Inflammatory macrophage treated with lipopolysaccharide for 4 hours (primary cell): ENCODE results near the gene UBASH3A.

Experiments used
- DNase-seq: peaks from one replicate; pipeline ENCODE4 v3.0.0-alpha.2; 2020

Gene UBASH3A

DNA sequence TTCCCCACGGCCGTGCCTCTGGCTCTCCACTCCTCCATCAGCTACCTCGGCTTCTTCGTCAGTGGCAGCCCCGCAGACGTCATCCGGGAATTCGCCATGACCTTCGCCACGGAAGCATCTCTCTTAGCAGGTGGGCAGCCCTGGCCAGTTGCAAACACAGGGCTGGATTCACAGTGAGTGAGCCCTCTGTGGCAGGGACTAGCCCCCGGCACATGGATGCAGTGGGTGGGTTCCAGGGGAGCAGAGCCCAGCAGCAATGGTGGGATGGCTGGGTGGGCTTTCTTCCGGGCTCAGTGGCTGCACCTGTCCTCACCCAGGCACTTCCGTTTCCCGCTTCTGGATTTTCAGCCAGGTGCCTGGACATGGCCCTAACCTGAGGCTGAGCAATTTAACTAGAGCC is 9.4 kb downstream of the UBASH3A start:
- no peak for DNase-seq

DNA sequence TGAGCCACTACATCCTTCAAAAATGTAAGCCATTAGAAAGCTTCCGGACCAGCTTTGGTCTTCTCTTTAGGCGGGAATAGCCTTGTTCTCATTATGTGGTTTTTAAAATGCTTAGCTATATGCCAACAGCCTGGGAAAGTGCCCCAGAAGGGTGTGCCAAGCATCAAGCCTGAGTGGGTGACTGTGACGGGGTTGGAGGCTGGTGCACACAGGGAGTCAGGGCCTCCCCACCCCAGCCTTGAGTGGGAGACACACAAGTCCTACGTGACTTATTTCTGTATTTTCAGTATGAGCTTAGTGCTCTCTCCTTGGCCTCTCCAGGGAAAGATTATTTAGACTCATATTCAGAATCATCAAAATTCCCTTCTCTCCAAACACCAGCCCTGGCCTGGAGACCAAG is 9.8 kb downstream of the UBASH3A start:
- DNase-seq, result no peak

DNA sequence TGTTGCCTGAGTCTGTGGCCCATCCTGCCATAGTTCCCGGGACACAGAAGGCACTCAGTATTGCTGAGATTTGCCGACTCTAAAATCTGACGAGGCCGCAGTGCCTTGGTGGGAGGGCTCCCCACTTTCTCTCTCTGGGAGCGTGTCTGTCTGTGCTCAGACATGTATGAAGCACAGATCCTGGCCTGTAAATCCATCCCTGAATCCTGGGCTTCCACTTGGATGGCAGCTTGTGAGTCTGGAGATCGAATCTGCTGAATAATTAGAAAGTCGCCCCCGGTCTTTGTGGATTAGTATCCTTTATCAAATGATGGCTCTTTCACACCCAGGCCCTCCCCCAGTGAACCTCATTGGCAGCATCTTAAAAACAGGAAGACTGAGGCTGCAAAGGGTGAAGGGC is 10.4 kb downstream of the UBASH3A start:
- no peak for DNase-seq

DNA sequence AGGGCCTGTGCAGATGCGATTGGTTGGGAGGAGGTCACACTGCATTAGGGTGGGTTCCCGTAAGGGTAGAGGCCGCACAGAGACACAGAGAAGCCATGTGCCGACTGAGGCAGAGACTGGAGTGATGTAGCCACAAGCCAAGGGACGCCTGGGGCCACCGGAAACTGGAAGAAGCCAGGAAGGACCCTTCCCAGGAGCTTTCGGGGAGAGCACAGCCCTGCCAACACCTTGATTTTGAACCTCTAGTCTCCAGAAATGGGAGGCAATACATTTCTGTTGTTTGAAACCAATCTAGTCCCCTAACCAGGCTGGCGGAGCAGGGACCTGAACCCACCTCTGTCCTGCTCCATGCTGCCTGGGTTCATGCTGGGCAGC is 10.8 kb downstream of the UBASH3A start:
- DNase-seq, result no peak

DNA sequence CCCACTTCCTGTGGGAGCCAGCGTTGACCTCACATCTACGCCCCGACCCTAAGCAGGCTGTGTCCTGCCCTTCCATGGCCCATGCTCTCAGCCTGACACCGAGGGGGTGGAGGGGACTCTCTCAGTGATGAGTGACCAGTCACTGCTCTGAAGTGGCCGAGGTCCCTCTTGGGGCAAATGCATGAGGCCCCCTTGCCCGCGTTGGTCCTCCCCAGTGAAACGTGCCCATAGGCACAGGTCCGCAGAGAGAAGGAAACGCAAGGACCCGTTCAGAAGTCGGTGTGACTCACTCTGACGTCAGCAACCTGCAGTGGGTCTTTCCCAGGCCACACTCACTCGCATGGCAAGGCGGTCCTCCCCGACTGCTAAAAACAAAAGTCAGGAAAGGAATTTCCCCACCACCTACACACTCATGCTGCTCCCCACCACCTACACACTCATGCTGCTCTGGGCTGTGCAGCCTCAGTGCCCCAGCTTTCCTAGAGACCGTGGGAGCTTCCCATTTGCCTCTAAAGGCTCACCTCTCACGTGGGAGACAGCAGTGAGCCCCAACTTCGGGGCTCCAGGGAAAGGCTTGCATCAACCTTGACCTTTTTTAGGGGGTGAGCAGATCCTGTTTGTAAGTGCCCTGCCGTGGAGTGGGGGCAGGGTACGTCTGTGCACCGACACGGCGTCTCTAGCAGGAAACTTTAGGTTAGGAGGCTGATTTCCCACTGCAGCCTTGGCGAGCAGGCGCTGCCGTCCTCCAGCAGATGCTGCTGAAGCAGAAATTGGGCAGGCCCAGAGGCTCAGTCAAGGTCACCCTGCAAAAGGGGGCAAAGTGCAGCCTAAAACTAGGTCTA is 11.4 kb downstream of the UBASH3A start:
- DNase-seq, result peak; percentile 90

DNA sequence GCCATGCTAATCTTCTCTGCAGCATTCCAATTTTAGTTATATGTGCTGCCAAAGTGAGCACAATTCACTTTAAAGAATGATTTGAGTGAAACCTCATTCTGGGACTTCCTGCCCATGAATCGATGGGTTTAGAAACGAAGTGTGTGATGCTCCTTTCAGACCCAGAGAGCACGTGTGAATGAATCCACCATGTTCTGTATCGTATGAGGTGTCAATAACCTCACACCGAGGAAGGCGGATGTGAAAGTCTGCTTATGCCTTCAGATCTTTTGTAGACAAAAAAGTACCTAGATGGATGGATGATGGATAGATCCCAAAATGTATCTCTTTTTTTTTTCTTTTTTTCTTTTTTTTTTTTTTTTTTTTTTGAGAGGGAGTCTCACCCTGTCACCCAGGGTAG is 13.8 kb downstream of the UBASH3A start:
- DNase-seq, result no peak

DNA sequence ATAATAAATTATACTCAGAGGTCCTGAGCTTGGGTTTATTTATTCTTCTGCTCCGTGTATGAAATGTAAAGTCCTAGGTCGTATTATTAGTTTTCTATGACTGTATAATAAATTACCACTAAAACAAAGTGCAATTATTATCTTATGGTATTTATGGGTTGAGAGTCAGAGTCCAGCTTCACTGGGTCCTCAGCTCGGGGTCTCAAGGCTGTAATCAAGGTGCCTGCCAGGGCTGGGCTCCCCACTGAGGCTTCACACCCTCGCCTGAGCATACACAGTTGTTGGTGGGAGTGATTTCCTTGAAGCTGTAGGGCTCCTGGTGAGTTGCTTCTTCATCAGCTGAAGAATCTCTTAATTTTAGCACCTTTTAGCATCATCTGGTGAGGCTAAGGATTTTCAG is 15.2 kb downstream of the UBASH3A start:
- DNase-seq, result no peak

DNA sequence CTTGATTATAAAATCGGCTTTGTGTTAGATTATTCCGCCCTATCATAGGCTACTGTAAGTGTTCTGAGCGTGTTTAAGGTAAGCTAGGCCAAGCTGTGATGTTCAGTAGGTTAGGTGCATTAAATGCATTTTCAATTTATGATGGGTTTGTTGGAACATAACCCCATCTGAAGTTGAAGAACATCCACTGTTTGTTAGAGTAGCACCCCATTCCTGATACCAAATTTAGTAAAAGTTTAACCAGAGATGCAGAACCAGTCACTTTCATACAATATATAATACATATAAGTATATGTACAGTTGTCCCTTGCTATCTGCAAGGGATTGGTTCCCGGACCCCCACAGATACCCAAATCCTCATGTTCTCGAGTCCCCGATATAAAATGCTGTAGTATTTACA is 16.1 kb downstream of the UBASH3A start:
- no peak for DNase-seq

DNA sequence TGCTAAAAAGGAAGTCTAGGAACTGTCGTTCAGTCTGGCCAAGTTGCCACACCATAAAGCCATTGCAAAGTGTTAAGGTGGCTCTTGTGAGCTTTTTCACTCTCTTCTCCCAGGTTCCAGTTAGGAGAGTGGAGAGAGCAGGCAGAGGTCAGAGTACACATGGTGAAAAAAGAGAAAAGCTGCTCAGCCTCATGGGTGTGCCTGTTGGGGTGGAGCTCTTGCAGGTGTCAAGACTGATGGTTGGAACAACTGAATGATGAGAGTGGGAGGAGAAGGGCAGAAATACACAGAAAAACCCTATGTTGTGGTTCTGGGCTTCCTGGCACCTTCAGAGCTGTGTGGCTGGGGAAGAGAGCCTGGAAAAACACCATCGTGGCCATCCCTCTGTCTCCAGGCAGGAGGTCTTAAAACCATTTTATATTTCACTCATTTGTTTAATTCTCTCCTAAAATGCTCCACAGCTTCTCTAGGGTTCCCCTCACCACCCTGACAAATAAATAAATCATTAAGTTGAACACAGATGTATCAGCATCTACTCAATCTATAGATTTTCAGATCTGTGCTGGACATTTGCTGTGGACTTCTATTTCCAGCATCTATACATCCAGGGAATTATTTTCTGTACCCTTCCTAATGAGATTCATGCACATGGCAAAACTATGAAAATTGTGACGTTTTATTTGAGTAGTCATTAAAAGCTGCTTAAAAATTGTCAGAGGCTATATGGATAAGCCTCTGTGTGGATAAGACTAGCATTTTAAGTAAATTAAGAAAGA is 17.5 kb downstream of the UBASH3A start:
- DNase-seq, result no peak

DNA sequence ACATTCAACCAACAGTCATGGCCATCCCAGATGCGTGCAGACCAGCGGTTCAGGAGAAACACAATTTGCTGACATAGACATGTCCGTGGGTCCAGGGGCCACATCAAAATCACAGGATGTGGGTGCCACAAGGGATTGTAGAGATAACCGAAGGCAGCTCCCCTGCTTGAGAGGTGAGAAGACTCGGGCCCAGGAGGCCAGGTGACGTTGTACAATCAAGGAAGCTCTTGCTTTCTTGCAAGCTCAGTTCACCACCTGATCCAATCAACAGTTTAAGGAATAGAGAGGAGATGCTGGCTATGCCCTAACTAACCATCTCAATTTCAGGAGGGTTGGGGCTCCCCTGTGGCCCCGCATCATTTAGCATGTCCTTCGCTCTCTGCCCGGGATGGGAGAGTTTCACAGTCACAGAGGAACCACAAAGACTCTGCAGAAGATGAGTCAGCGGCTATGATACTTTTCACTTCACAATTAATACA is 19.5 kb downstream of the UBASH3A start:
- no peak for DNase-seq

DNA sequence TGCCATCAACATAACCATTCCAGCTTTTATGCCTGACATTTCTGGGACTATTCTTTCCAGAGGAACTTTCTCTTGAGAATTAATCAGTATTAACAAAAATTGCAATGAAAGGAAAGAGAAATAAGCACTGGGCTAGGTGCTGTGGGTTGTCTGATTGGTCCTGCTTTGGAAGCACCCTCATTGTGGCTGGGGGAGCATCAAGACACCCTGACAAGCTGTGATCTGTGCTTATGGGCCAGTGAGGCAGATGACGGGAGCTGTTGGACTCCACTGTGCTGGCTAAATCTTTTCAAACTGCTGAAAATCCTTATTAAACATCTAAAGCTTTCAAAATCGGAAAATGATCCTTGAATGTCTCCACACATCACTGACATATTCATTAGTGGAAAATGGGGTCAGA is 20.0 kb downstream of the UBASH3A start:
- DNase-seq, result no peak

DNA sequence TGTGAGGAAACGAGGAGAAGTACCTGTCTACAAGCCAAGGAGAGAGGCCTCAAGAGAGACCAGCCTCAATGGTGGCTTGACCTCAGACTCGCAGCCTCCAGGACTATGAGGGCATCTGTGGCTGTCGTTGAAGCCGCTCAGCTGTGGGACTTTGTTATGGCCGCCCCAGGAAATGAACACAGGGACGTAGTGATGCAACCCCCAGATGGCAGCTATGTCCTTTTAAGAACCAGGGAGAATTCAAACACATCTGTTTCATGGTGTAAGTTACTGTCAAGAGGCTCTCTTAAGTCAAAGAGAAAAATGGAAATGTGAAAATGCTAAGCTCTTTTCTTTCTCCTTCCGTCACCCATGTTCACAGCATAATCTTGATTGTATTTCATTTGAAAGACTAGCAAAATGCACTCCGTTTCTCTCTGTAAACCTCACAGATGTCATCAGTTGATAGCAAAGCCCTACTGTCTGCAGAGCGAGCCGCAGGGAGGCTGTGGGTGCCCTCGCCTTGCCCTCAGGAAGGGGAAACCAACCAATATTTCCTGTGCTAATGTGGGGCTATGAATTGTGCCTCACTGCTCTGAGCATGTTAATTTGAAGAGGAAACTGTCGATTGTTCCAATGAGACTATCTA is 21.3 kb downstream of the UBASH3A start:
- DNase-seq, result peak; percentile 37

DNA sequence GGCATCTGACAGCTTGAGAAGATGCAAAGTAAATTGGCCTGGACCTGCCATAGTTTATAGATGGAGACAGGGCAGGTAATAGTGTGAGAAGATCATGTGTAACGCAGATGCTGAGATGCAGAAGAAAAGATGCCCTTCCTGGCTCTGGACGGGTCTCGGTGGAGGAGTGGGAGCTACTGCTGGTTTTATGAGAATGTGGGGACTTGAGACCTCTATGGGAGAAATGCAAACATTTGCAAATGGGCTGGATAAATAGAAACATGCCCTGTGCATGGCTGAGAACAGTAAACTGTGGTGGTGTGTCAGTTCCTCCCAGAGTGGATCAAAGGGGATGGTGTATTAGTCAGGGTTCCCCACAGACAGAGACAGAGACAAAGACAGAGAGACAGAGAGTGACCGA is 21.9 kb downstream of the UBASH3A start:
- no peak for DNase-seq

DNA sequence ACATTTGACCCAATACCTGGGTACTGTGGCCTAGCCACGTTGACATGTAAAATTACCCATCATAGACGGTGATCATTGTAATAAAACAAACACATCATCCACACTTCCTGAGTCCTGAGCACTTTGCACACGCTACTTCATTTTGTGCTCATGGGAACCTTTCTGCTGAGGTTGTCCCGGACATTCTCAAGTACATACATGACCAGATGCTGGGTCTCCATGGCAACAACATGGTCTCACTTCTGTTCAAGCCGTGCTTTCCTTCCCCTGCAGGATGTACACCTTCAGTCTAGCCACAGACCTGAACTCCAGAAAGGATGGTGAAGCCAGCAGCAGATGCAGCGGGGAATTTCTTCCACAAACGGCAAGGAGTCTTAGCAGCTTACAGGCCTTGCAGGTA is 22.7 kb downstream of the UBASH3A start:
- no peak for DNase-seq

DNA sequence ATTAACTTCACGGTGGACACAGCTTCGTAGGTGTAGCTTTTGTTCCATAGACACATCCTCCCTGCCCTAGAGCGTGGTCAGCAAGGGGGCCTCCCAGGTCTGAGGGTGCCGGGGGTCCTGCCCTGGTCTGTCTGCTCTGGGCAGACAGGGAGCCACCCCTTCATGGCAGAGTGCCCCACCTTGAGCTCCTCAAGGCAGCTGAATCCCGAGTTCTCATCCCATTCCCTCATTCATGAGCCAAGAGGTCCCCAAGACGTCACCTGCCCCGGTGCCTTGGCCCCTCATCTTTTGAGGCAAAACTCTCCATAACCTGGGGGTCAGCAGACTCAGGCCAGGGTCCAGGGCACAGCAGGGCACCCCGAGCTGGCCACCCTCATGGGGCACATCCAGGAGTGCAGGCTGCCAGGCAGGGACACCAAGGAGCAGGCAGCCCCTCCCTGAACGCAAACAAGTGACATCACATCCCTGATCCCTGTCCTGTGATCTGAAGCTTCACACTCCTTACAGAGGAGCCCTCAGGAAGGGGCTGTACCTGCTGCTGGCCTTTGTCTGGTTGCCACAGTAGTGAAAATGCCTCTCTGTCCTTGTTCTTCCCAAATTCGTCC is 23.3 kb downstream of the UBASH3A start:
- DNase-seq, result no peak

DNA sequence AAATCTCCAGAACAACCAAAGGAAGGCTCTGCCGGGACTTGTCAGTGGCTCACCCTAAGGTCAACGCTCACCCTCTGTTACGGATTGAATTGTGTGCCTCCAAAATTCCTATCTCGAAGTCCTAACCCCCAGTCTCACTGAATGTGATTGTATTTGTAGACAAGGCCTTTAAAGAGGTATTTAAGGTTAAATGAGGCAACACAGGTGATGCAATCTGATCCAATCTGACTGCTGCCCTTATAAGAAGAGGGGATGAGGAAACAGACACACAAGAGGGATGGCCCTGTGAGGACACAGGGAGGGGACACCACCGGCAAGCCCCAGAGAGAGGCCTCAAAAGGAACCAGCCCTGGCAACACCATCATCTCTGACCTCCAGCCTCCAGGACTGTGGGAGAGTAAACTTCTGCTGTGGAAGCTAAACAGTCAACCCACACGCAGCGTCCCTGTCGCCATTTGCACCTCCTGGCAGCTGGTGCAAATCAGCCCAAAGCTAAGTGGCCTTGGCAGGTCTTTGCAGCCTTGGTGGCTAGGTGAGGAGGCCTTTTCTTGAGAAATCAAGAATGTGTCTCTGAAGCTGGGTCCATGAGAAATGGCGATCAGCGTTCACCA is 24.2 kb downstream of the UBASH3A start:
- DNase-seq, result peak; percentile 16

DNA sequence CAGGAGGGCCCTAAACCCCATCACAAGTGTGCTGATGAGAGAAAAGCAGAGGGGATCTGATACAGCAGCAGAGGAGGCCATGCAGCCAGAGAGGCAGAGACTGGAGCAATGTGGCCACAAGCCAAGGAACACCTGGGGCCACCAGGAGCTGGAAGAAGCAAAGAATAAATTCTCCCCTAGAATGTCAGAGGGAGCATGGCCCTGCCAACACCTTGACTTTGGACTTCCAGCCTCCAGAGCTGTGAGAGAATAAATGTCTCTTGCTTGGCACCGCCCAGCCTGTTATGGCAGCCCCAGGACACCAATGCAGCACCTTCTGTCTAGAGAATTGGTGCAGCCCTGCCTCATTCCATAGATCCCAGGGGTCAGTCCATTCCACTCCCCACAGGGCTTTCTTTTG is 25.3 kb downstream of the UBASH3A start:
- no peak for DNase-seq

DNA sequence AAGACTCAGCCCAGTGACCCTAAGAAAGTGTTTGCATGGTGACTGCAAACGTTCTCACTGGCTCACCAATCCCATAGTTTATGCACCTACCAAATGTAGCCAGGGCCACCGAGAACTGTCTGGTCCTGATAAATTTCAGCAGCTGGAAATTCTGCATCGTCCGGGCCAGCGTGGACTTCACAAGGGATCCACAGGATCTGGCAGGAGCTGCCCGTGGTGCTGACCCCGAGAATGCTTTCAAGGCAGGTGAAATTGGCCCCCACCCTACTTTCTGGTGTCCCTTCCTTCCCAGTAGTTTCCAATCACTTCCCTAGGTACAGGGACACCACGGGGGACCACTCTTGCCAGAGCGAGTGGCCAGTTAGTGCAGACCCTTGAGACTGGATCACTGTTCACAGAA is 26.2 kb downstream of the UBASH3A start:
- no peak for DNase-seq

DNA sequence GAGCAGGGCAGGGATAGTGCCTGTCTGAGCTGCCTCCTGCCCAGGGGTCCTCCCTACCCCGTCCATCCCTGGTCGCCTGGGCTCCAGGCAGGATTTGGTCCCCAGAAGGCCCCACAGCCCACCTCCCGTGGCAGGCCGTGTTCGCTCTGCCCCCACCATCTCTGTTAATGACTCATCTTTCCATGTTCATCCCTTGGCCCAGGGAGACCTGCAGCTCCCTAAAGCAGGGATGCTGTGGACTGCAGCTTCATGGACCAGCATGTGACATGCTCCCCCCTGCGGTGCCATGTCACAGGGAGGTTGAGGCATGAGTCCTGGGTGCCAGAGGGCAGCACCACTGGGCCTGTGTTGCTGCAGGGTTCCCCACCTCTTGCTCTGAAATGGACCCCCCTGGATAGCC is 26.8 kb downstream of the UBASH3A start:
- no peak for DNase-seq

DNA sequence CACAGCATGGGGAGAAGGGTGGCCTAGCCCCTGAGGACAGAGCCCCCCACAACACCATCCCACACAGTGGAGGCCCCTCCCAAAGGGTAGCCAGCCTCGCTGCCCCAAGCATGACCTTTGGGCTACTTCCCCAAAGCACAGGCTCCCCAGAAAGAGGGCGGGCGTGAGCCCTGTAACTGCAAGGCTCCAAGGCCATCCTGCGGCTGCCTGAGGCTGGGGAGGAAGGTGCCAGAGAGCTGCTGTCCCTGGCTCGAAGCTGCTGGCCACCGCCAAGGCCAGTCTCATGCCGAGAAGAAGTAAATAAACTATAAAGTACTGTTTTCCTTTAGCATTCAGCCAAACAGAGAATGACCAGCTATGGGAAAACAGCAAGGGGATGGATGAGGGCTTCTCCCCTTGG is 27.5 kb downstream of the UBASH3A start:
- DNase-seq, result no peak

DNA sequence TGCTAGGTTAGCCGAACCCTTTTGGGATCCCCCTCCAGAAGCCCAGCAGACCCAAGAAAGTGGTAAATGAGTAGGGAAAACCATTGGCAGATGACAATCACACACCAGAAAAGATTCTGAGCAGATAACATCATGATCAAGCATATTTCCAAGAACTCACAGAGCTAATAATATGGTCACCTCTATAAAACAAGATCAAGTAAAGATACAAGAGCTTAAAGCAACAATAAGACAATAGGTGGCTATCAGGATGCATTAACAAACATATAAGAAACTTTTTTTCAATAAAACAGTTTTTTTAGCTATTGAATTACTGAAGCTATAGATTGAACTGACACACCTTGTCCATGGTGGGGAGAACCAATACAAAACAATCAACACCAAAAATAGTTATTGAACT is 29.0 kb downstream of the UBASH3A start:
- no peak for DNase-seq

DNA sequence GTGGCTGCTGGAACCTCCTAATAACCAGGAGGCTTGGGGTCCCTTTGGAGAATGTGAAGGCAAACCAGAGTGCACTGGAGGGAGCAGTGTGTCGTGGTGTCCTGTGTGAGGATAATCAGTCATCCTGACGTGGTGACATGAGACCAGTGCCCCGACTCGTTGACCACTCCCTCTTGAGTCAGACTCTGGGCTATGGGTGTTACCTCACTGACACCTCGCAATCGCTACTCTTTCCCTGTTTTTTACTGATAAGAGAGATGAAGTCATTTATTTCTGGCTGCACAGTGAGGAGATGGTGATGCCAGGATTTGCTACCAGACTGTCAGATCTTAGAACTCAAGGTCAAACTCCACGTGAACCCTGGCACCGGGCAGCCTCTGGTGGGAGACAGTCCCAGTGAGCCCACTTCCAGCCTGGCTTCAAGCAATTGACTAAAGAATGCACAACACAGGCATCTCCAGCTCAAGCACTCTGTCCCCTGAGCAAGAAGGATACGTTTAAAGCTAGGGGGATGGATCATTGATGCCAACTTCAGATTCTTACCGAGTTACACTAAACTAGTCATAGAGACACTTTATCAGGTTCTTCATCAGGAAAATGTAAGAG is 30.3 kb downstream of the UBASH3A start:
- peak; percentile 54 for DNase-seq

DNA sequence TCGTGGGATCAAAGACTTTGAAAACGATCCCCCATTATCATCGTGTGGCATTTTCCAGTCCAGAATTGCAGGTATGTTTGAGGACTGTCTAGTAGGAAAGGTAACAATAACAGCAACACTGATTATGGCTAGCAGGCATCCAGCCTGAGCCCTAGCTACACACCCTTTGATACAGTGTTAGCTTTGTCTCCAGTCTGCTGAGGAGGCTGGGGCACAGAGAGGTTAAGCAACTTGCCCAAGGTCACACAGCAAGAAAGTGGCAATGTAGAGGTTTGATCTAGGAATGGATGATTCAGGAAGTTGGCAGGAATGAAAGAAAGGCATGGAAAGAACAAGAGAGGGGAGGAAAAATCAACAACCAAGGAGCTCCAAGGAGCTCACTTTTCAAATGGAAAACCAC is 31.2 kb downstream of the UBASH3A start:
- DNase-seq, result no peak
